HCT116 (cell line): ENCODE measurements around the gene IGFBP4. TPM values are rescaled to one million over a fixed set of nuclear protein-coding genes. Genes with fewer than 3 reads are reported as not detected.

ENCODE experiments used
- ATAC-seq: fragments of 200-7000 bp; cut with Tn5 transposase; 2 replicates; pipeline ENCODE4 v1.9.1; 2020; ENCODE audit warnings: mild to moderate bottlenecking, moderate library complexity
- BruUV-seq: library from RNA; stranded (reverse); fragments of 400-500 nt; replicated peaks from 2 replicates; lab custom pipeline; 2021; lab: Mats Ljungman, UMichigan
- CTCF ChIA-PET: fragments of 300-600 bp; sonication (Branson Sonifier 250); formaldehyde crosslinking; loops from one replicate; lab custom pipeline; 2021; ENCODE audit warnings: antibody characterized with exemption; lab: Charles Lee
- POLR2A ChIA-PET: fragments of 300-600, 350-600 bp; sonication (Branson Sonifier 250); formaldehyde crosslinking; loops from one replicate; lab custom pipeline; 2021; ENCODE audit warnings: antibody characterized with exemption; lab: Charles Lee
- RAD21 ChIA-PET, 2 experiments: fragments of 300-600 bp; sonication (Branson Sonifier 250); formaldehyde crosslinking; loops; one replicate each; lab custom pipeline; 2023; ENCODE audit warnings: low total read pairs in 2 of 2; ENCODE audit not compliant: uncharacterized antibody in 2 of 2, unreplicated experiment in 2 of 2, low non-redundant PET in 1 of 2; lab: Charles Lee
- DNase-seq: peaks from one replicate; pipeline ENCODE4 v3.0.0-alpha.2; 2010; ENCODE audit warnings: low read depth, low spot score
- H2AFZ ChIP-seq: fragments of 200-600 bp; shearing (Covaris generic), sonication (generic); 2 replicates; pipeline ENCODE4 v1.6.1; 2017; ENCODE audit warnings: low read depth, mixed run types, mixed read lengths, antibody characterized with exemption, low read length; ENCODE audit not compliant: poor library complexity, severe bottlenecking
- H3K27ac ChIP-seq: 2 replicates; pipeline ENCODE4 v1.5.1; 2012; ENCODE audit warnings: low read depth, low read length
- H3K27me3 ChIP-seq: fragments of 200-600 bp; sonication (generic); 2 replicates; pipeline ENCODE4 v1.6.1; 2016; ENCODE audit warnings: mixed run types, low read length, mixed read lengths; ENCODE audit not compliant: insufficient read depth
- H3K36me3 ChIP-seq, 2 experiments: fragments of 200-500 bp in 1 of 2; fragments of 200-600 bp in 1 of 2; sonication (Bioruptor generic) in 1 of 2; sonication (generic) in 1 of 2; 2 replicates each; pipeline versions ENCODE4 v1.5.1 to v1.6.1; 2014 to 2016; ENCODE audit warnings: low read length in 2 of 2, inconsistent platforms in 1 of 2, mixed read lengths in 1 of 2, mixed run types in 1 of 2; ENCODE audit not compliant: insufficient read depth in 2 of 2, control insufficient read depth in 1 of 2
- H3K4me1 ChIP-seq, 2 experiments: fragments of 200-600 bp in 1 of 2; sonication (generic) in 1 of 2; 2 replicates each; pipeline versions ENCODE4 v1.5.1 to v1.6.1; 2012 to 2017; ENCODE audit warnings: low read length in 2 of 2, inconsistent platforms in 1 of 2, mild to moderate bottlenecking in 1 of 2, mixed read lengths in 1 of 2, mixed run types in 1 of 2, moderate library complexity in 1 of 2; ENCODE audit not compliant: insufficient read depth in 2 of 2, control insufficient read depth in 1 of 2
- H3K4me2 ChIP-seq: fragments of 200-600 bp; sonication (generic); 2 replicates; pipeline ENCODE4 v1.6.1; 2017; ENCODE audit warnings: mixed run types, low read length, mixed read lengths
- H3K4me3 ChIP-seq, 2 experiments: fragments of 200-600 bp in 1 of 2; sonication (generic) in 1 of 2; replicated peaks in 1 of 2; 2 replicates each; pipeline ENCODE4 v1.5.1; 2011 to 2016; ENCODE audit warnings: low read length in 2 of 2, control low read depth in 1 of 2, low read depth in 1 of 2, mild to moderate bottlenecking in 1 of 2, mixed read lengths in 1 of 2, mixed run types in 1 of 2
- H3K79me2 ChIP-seq: fragments of 200-600 bp; sonication (generic); 2 replicates; pipeline ENCODE4 v1.6.1; 2017; ENCODE audit warnings: mild to moderate bottlenecking, mixed run types, low read length, moderate library complexity, mixed read lengths; ENCODE audit not compliant: insufficient read depth
- H3K9ac ChIP-seq: fragments of 200-600 bp; sonication (generic); 2 replicates; pipeline ENCODE4 v1.6.1; 2016; ENCODE audit warnings: low read length, mixed read lengths
- H3K9me2 ChIP-seq: fragments of 200-600 bp; sonication (generic), shearing (Covaris generic); 2 replicates; pipeline ENCODE4 v1.6.1; 2017; ENCODE audit warnings: mixed run types, mild to moderate bottlenecking, moderate library complexity; ENCODE audit not compliant: insufficient read depth
- H3K9me3 ChIP-seq, 2 experiments: fragments of 200-500 bp in 1 of 2; fragments of 200-600 bp in 1 of 2; sonication (Bioruptor generic) in 1 of 2; sonication (generic) in 1 of 2; 2 replicates each; pipeline ENCODE4 v1.6.1; 2014 to 2017; ENCODE audit warnings: low read length in 2 of 2, mixed read lengths in 2 of 2, inconsistent platforms in 1 of 2, low read depth in 1 of 2, mild to moderate bottlenecking in 1 of 2, mixed run types in 1 of 2, moderate library complexity in 1 of 2; ENCODE audit not compliant: control insufficient read depth in 1 of 2, insufficient read depth in 1 of 2
- H4K20me1 ChIP-seq: fragments of 200-600 bp; sonication (generic), shearing (Covaris generic); 2 replicates; pipeline ENCODE4 v1.6.1; 2017; ENCODE audit warnings: mixed run types, mild to moderate bottlenecking, moderate library complexity; ENCODE audit not compliant: insufficient read depth
- EGR1 ChIP-seq: IDR thresholded peaks from 2 replicates; pipeline ENCODE4 v1.6.1; 2012; ENCODE audit warnings: low read depth
- EZH2phosphoT487 ChIP-seq: fragments of 200-600 bp; IDR thresholded peaks from 2 replicates; pipeline ENCODE4 v1.6.1; 2018; ENCODE audit warnings: antibody characterized with exemption, borderline replicate concordance
- RAD21 ChIP-seq: IDR thresholded peaks from 2 replicates; pipeline ENCODE4 v1.6.1; 2012; ENCODE audit warnings: low read depth, mild to moderate bottlenecking
- ZFX ChIP-seq: fragments of 450-650 bp; IDR thresholded peaks from 2 replicates; pipeline ENCODE4 v1.6.1; 2017
- ZNF274 ChIP-seq: fragments of 200-500 bp; sonication (Bioruptor generic); IDR thresholded peaks from 2 replicates; pipeline ENCODE4 v1.6.1; 2014; ENCODE audit warnings: mild to moderate bottlenecking, low read depth, low read length, inconsistent platforms
- intact Hi-C: fragments of 100-400 bp; cut with micrococcal nuclease; formaldehyde crosslinking; loops from 2 replicates; pipeline ENCODE4 v1.10.0; 2022
- total RNA-seq: library from RNA; stranded (reverse); gene quantifications from one replicate; pipeline ENCODE4 v1.2.1, GENCODE V29; 2021; ENCODE audit not compliant: unreplicated experiment
- TF ChIP-seq, protein P1 (sequence below): IDR thresholded peaks from 2 replicates; pipeline ENCODE4 v1.6.1; 2012; ENCODE audit warnings: low read depth
- TF ChIP-seq, protein P2 (sequence below), 3 experiments: fragments of 200-600 bp in 1 of 3; sonication (generic) in 1 of 3; IDR thresholded peaks in 2 of 3; conservative IDR thresholded peaks in 1 of 3; 2 replicates each; pipeline ENCODE4 v1.5.1; 2012 to 2017; ENCODE audit warnings: low read depth in 2 of 3, low read length in 2 of 3, antibody characterized with exemption in 1 of 3, borderline replicate concordance in 1 of 3, control low read depth in 1 of 3, mild to moderate bottlenecking in 1 of 3, mixed read lengths in 1 of 3, mixed run types in 1 of 3, moderate library complexity in 1 of 3; ENCODE audit not compliant: insufficient read depth in 1 of 3
- TF ChIP-seq, protein P3 (sequence below): IDR thresholded peaks from 2 replicates; pipeline ENCODE4 v1.6.1; 2012

The IGFBP4 gene
- total RNA-seq, 1 experiment from 2014 or later = 2.0 TPM

DNA sequence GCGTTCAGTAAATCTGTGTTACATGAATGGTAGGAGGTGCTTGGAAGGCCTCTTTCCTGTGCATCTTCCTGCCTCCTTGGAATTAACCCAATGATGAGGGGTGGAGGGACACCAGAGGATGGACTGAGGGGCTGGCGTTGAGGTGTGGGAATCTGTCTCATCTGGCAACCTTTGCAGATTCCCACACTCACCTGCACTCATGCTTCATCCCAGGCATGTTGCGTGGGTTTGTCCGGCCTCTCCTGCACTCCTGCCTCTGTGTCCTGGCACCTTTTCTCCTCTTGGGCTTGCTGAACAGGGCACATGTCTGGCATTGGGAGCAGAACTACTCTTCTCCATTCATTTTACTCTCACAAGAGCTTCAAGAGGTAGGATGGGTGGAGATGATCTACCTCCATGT is 3.1 kb upstream of the IGFBP4 start:
- H3K9me3 ChIP-seq = no peaks in the 10 kb centered on the region
- no peak overlapping the region for H3K4me3 ChIP-seq
- CTCF ChIA-PET = interaction anchor here (1.3 to 2.2 kb wide), 2 partner anchors 15 to 93 kb away, joined by 3 to 28 read pairs; no protein-coding TSS in a partner anchor
- TF ChIP-seq, protein P1, sequence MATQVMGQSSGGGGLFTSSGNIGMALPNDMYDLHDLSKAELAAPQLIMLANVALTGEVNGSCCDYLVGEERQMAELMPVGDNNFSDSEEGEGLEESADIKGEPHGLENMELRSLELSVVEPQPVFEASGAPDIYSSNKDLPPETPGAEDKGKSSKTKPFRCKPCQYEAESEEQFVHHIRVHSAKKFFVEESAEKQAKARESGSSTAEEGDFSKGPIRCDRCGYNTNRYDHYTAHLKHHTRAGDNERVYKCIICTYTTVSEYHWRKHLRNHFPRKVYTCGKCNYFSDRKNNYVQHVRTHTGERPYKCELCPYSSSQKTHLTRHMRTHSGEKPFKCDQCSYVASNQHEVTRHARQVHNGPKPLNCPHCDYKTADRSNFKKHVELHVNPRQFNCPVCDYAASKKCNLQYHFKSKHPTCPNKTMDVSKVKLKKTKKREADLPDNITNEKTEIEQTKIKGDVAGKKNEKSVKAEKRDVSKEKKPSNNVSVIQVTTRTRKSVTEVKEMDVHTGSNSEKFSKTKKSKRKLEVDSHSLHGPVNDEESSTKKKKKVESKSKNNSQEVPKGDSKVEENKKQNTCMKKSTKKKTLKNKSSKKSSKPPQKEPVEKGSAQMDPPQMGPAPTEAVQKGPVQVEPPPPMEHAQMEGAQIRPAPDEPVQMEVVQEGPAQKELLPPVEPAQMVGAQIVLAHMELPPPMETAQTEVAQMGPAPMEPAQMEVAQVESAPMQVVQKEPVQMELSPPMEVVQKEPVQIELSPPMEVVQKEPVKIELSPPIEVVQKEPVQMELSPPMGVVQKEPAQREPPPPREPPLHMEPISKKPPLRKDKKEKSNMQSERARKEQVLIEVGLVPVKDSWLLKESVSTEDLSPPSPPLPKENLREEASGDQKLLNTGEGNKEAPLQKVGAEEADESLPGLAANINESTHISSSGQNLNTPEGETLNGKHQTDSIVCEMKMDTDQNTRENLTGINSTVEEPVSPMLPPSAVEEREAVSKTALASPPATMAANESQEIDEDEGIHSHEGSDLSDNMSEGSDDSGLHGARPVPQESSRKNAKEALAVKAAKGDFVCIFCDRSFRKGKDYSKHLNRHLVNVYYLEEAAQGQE = no peak
- TF ChIP-seq EZH2phosphoT487 (no peak), EGR1 (no peak), ZNF274 (no peak), RAD21 (no peak), ZFX (no peak)
- TF ChIP-seq, protein P2, sequence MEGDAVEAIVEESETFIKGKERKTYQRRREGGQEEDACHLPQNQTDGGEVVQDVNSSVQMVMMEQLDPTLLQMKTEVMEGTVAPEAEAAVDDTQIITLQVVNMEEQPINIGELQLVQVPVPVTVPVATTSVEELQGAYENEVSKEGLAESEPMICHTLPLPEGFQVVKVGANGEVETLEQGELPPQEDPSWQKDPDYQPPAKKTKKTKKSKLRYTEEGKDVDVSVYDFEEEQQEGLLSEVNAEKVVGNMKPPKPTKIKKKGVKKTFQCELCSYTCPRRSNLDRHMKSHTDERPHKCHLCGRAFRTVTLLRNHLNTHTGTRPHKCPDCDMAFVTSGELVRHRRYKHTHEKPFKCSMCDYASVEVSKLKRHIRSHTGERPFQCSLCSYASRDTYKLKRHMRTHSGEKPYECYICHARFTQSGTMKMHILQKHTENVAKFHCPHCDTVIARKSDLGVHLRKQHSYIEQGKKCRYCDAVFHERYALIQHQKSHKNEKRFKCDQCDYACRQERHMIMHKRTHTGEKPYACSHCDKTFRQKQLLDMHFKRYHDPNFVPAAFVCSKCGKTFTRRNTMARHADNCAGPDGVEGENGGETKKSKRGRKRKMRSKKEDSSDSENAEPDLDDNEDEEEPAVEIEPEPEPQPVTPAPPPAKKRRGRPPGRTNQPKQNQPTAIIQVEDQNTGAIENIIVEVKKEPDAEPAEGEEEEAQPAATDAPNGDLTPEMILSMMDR (IDR thresholded peaks at IDR 0.05 in 2 of 3, conservative IDR thresholded peaks at IDR 0.05 in 1 of 3; ENCODE audit: borderline replicate concordance in 1 of 3, insufficient read depth in 1 of 3, low read depth in 2 of 3, low read length in 2 of 3) = no peak
- TF ChIP-seq, protein P3, sequence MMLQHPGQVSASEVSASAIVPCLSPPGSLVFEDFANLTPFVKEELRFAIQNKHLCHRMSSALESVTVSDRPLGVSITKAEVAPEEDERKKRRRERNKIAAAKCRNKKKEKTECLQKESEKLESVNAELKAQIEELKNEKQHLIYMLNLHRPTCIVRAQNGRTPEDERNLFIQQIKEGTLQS = no peak
- H3K27me3 ChIP-seq = no peaks in the 10 kb centered on the region
- H3K79me2 ChIP-seq = no peaks in the 10 kb centered on the region
- no TSS peak for BruUV-seq
- no peak overlapping the region for H3K27ac ChIP-seq
- H4K20me1 ChIP-seq = no peaks in the 10 kb centered on the region
- ATAC-seq (no peak), DNase-seq (no peak)
- H3K36me3 ChIP-seq = no peaks in the 10 kb centered on the region
- intact Hi-C loops = no loop called here
- RAD21 ChIA-PET = no interaction called here
- no peaks in the 10 kb centered on the region for H3K9me2 ChIP-seq
- H3K4me1 ChIP-seq = no peaks in the 10 kb centered on the region
- H2AFZ ChIP-seq = no peak overlapping the region
- no peak overlapping the region for H3K9ac ChIP-seq
- POLR2A ChIA-PET = no interaction called here
- no peak overlapping the region for H3K4me2 ChIP-seq
